22Rv1 (cell line): ENCODE data around the gene VPS4A.

ENCODE experiments used
- ZFX ChIP-seq: fragments of 450-650 bp; IDR thresholded peaks from 2 replicates; pipeline ENCODE4 v1.6.1; 2017; ENCODE audit warnings: antibody characterized with exemption, borderline replicate concordance
- TF ChIP-seq, protein P1 (sequence below): fragments of 450-650 bp; IDR thresholded peaks from 2 replicates; pipeline ENCODE4 v1.5.1; 2017; ENCODE audit warnings: mild to moderate bottlenecking

DNA sequence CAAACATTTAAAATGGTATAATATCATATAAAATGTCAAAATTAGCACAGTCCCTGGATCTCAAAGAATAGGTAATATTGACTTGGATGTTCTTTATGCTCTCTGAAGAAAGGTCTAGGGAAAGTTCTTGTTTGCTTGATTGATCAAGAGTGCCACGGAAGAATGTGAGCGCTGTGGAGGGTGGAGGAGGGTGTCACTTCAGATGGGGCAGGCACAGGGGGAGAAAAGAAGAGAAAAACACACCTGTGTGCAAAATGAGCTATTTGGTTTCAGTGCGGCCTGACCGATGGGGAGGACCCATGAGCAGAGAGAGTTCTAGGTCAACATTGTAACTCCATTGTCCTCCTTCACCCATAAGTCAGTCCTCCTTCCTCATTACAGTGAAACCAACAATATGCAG is 8.8 kb upstream of the VPS4A start:
- TF ChIP-seq, protein P1, sequence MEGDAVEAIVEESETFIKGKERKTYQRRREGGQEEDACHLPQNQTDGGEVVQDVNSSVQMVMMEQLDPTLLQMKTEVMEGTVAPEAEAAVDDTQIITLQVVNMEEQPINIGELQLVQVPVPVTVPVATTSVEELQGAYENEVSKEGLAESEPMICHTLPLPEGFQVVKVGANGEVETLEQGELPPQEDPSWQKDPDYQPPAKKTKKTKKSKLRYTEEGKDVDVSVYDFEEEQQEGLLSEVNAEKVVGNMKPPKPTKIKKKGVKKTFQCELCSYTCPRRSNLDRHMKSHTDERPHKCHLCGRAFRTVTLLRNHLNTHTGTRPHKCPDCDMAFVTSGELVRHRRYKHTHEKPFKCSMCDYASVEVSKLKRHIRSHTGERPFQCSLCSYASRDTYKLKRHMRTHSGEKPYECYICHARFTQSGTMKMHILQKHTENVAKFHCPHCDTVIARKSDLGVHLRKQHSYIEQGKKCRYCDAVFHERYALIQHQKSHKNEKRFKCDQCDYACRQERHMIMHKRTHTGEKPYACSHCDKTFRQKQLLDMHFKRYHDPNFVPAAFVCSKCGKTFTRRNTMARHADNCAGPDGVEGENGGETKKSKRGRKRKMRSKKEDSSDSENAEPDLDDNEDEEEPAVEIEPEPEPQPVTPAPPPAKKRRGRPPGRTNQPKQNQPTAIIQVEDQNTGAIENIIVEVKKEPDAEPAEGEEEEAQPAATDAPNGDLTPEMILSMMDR, result no peak
- TF ChIP-seq ZFX, result no peak
